DOHH2 (cell line): ENCODE results near the gene LENEP.

Experiments
- H3F3A ChIP-seq: fragments of 200-600 bp; sonication (generic), shearing (Covaris generic); 2 replicates; pipeline ENCODE4 v1.6.0; 2016; ENCODE audit warnings: antibody characterized with exemption, mild to moderate bottlenecking; ENCODE audit not compliant: control insufficient read depth, insufficient read depth
- H3K27ac ChIP-seq: fragments of 200-600 bp; sonication (generic); 2 replicates; pipeline ENCODE4 v1.5.1; 2014; ENCODE audit warnings: low read depth, mild to moderate bottlenecking, low read length, moderate library complexity
- H3K27me3 ChIP-seq: fragments of 200-600 bp; sonication (generic); 2 replicates; pipeline ENCODE4 v1.6.1; 2014; ENCODE audit warnings: mild to moderate bottlenecking, low read length, mixed read lengths; ENCODE audit not compliant: control insufficient read depth
- H3K36me3 ChIP-seq: fragments of 200-600 bp; sonication (generic); 2 replicates; pipeline ENCODE4 v1.6.1; 2014; ENCODE audit warnings: mild to moderate bottlenecking, low read length, moderate library complexity, mixed read lengths; ENCODE audit not compliant: control insufficient read depth
- H3K4me1 ChIP-seq: fragments of 200-600 bp; sonication (generic); 2 replicates; pipeline ENCODE4 v1.6.1; 2014; ENCODE audit warnings: mild to moderate bottlenecking, low read length, mixed read lengths; ENCODE audit not compliant: control insufficient read depth
- H3K4me2 ChIP-seq: fragments of 200-600 bp; sonication (generic); 2 replicates; pipeline ENCODE4 v1.6.0; 2014; ENCODE audit warnings: mild to moderate bottlenecking, low read length, moderate library complexity
- H3K4me3 ChIP-seq: fragments of 200-600 bp; sonication (generic); 2 replicates; pipeline ENCODE4 v1.5.1; 2014; ENCODE audit warnings: mild to moderate bottlenecking, low read length, mixed read lengths
- H3K79me2 ChIP-seq: fragments of 200-600 bp; sonication (generic); 2 replicates; pipeline ENCODE4 v1.6.1; 2014; ENCODE audit warnings: mild to moderate bottlenecking, low read length, mixed read lengths; ENCODE audit not compliant: control insufficient read depth
- H3K9me2 ChIP-seq: fragments of 200-600 bp; sonication (generic); replicated peaks from 2 replicates; pipeline ENCODE4 v1.6.1; 2014; ENCODE audit warnings: mild to moderate bottlenecking, low read length, mixed read lengths; ENCODE audit not compliant: control insufficient read depth
- H3K9me3 ChIP-seq: fragments of 200-600 bp; sonication (generic); 2 replicates; pipeline ENCODE4 v1.6.1; 2014; ENCODE audit warnings: antibody characterized with exemption, low read length, mixed read lengths; ENCODE audit not compliant: control insufficient read depth, insufficient read depth
- H4K20me1 ChIP-seq: fragments of 200-600 bp; sonication (generic); 2 replicates; pipeline ENCODE4 v1.6.0; 2014; ENCODE audit warnings: low read depth, mild to moderate bottlenecking, antibody characterized with exemption, low read length, moderate library complexity; ENCODE audit not compliant: control insufficient read depth, insufficient read depth
- CTCF ChIP-seq: fragments of 200-600 bp; sonication (generic); IDR thresholded peaks from one replicate; pipeline ENCODE4 v1.5.1; 2014; ENCODE audit warnings: antibody characterized with exemption, mild to moderate bottlenecking, low read depth, low read length; ENCODE audit not compliant: poor library complexity, severe bottlenecking
- EZH2phosphoT487 ChIP-seq: fragments of 200-600 bp; sonication (generic); IDR thresholded peaks from 2 replicates; pipeline ENCODE4 v1.6.1; 2017; ENCODE audit warnings: borderline replicate concordance, mild to moderate bottlenecking, antibody characterized with exemption, low read length, moderate library complexity, mixed read lengths

Gene LENEP

GRCh38 chr1:155017041-155017945, 23.9 kb downstream of the LENEP start:
- no peaks in the 10 kb centered on the region for H3K9me2 ChIP-seq
- H3K4me1 ChIP-seq, result peaks cover 66% of the 10 kb centered on the region
- peak overlapping the region; percentile 90 for H3K4me2 ChIP-seq
- peak overlapping the region; percentile 65 for H3K4me3 ChIP-seq
- no peaks in the 10 kb centered on the region for H3K27me3 ChIP-seq
- TF ChIP-seq EZH2phosphoT487, result no peak
- TF ChIP-seq CTCF, result peak; percentile 100
- H3K36me3 ChIP-seq, result peaks cover 24% of the 10 kb centered on the region
- H4K20me1 ChIP-seq, result no peaks in the 10 kb centered on the region
- H3K27ac ChIP-seq, result peak overlapping the region; percentile 66
- H3K9me3 ChIP-seq, result no peaks in the 10 kb centered on the region
- no peaks in the 10 kb centered on the region for H3K79me2 ChIP-seq
- peaks cover 25% of the 10 kb centered on the region for H3F3A ChIP-seq

GRCh38 chr1:155017946-155018316, 24.5 kb downstream of the LENEP start:
- H3K9me3 ChIP-seq, result no peaks in the 10 kb centered on the region
- H3K4me2 ChIP-seq, result peak overlapping the region; percentile 90
- H3K4me1 ChIP-seq, result peaks cover 59% of the 10 kb centered on the region

GRCh38 chr1:155018617-155019348, 25.4 kb downstream of the LENEP start:
- peaks cover 24% of the 10 kb centered on the region for H3K36me3 ChIP-seq
- H4K20me1 ChIP-seq, result no peaks in the 10 kb centered on the region
- peaks cover 51% of the 10 kb centered on the region for H3K4me1 ChIP-seq
- no peak overlapping the region for H3K4me3 ChIP-seq
- TF ChIP-seq EZH2phosphoT487 (no peak), CTCF (no peak)
- H3K27ac ChIP-seq, result no peak overlapping the region
- peaks cover 14% of the 10 kb centered on the region for H3F3A ChIP-seq
- H3K79me2 ChIP-seq, result no peaks in the 10 kb centered on the region
- H3K9me2 ChIP-seq, result no peaks in the 10 kb centered on the region
- no peaks in the 10 kb centered on the region for H3K9me3 ChIP-seq
- H3K27me3 ChIP-seq, result peaks cover 7% of the 10 kb centered on the region
- H3K4me2 ChIP-seq, result no peak overlapping the region

More at GRCh38 chr1:155017946-155018316, 24.5 kb downstream of the LENEP start:
- H3K27me3 ChIP-seq, result 0 out of 2 replicates have a peak, but pooled peaks cover 2% of the 10 kb centered on the region
- H3F3A ChIP-seq, result peaks cover 18% of the 10 kb centered on the region
- H3K27ac ChIP-seq, result peak overlapping the region; percentile 66
- H3K4me3 ChIP-seq, result peak overlapping the region; percentile 65
- no peaks in the 10 kb centered on the region for H3K79me2 ChIP-seq
- TF ChIP-seq EZH2phosphoT487, result no peak
- no peak for TF ChIP-seq CTCF
- peaks cover 24% of the 10 kb centered on the region for H3K36me3 ChIP-seq
- H3K9me2 ChIP-seq, result no peaks in the 10 kb centered on the region
- no peaks in the 10 kb centered on the region for H4K20me1 ChIP-seq
